Measurements from ENCODE around the gene COPS7A. TPM values are rescaled to one million over a fixed set of nuclear protein-coding genes. Genes with fewer than 3 reads are reported as not detected.

The COPS7A gene
- total and polyA plus RNA-seq, 9 of the 15 experiments (the other 6 are each of a cell fraction or from before 2014, with no cell fraction given): 12.7 to 36.0 (median 24.3) TPM

DNA sequence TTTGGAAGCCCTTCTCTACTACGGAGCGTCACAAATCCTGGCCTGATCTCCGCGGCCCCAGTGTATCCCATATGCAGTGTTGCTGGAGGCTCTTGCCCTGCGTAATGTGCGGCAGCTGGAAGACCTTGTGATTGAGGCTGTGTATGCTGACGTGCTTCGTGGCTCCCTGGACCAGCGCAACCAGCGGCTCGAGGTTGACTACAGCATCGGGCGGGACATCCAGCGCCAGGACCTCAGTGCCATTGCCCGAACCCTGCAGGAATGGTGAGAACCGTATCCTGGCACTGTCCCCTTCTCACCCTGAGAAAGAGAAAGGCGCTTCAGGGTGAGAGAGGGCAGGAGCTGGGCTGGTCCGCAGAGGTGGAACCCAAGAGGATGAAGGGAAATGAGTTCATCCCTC, 5.3 kb downstream of the COPS7A start (continued):
- TF ChIP-seq, protein P1, sequence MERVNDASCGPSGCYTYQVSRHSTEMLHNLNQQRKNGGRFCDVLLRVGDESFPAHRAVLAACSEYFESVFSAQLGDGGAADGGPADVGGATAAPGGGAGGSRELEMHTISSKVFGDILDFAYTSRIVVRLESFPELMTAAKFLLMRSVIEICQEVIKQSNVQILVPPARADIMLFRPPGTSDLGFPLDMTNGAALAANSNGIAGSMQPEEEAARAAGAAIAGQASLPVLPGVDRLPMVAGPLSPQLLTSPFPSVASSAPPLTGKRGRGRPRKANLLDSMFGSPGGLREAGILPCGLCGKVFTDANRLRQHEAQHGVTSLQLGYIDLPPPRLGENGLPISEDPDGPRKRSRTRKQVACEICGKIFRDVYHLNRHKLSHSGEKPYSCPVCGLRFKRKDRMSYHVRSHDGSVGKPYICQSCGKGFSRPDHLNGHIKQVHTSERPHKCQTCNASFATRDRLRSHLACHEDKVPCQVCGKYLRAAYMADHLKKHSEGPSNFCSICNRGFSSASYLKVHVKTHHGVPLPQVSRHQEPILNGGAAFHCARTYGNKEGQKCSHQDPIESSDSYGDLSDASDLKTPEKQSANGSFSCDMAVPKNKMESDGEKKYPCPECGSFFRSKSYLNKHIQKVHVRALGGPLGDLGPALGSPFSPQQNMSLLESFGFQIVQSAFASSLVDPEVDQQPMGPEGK (CRISPR knock-in tag; IDR thresholded peaks at IDR 0.05; ENCODE audit: borderline replicate concordance): no peak
- TF ChIP-seq, protein P2, sequence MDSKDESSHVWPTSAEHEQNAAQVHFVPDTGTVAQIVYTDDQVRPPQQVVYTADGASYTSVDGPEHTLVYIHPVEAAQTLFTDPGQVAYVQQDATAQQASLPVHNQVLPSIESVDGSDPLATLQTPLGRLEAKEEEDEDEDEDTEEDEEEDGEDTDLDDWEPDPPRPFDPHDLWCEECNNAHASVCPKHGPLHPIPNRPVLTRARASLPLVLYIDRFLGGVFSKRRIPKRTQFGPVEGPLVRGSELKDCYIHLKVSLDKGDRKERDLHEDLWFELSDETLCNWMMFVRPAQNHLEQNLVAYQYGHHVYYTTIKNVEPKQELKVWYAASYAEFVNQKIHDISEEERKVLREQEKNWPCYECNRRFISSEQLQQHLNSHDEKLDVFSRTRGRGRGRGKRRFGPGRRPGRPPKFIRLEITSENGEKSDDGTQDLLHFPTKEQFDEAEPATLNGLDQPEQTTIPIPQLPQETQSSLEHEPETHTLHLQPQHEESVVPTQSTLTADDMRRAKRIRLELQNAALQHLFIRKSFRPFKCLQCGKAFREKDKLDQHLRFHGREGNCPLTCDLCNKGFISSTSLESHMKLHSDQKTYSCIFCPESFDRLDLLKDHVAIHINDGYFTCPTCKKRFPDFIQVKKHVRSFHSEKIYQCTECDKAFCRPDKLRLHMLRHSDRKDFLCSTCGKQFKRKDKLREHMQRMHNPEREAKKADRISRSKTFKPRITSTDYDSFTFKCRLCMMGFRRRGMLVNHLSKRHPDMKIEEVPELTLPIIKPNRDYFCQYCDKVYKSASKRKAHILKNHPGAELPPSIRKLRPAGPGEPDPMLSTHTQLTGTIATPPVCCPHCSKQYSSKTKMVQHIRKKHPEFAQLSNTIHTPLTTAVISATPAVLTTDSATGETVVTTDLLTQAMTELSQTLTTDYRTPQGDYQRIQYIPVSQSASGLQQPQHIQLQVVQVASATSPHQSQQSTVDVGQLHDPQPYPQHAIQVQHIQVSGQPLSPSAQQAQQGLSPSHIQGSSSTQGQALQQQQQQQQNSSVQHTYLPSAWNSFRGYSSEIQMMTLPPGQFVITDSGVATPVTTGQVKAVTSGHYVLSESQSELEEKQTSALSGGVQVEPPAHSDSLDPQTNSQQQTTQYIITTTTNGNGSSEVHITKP (IDR thresholded peaks at IDR 0.05; ENCODE audit: partially characterized antibody): no peak
- TF ChIP-seq CC2D1A (IDR thresholded peaks at IDR 0.05): no peak
- no peak for TF ChIP-seq BRD9 (IDR thresholded peaks at IDR 0.05; ENCODE audit: low read depth, partially characterized antibody)
- no peak for TF ChIP-seq BRCA1 (IDR thresholded peaks at IDR 0.05)
- TF ChIP-seq BRCA1 (CRISPR knock-in tag; IDR thresholded peaks at IDR 0.05): no peak
- no peak for TF ChIP-seq SOX6 (IDR thresholded peaks at IDR 0.05)

Measured in K562 (cell line).